Adipocyte (in vitro differentiated cells): ENCODE measurements around the gene NAV2.

Source experiments
- DNase-seq: peaks from one replicate; pipeline ENCODE4 v3.0.0-alpha.2; 2015; ENCODE audit warnings: low read depth
- H3K27me3 ChIP-seq: replicated peaks from 2 replicates; pipeline ENCODE4 v1.7.0; 2013; ENCODE audit warnings: mild to moderate bottlenecking, low read length, moderate library complexity; ENCODE audit not compliant: control insufficient read depth, insufficient read depth
- H3K36me3 ChIP-seq: 2 replicates; pipeline ENCODE4 v1.7.0; 2013; ENCODE audit warnings: low read length, mild to moderate bottlenecking, moderate library complexity; ENCODE audit not compliant: control insufficient read depth, insufficient read depth, severe bottlenecking
- H3K4me1 ChIP-seq: 2 replicates; pipeline ENCODE4 v1.7.0; 2013; ENCODE audit warnings: mild to moderate bottlenecking, low read length, moderate library complexity; ENCODE audit not compliant: control insufficient read depth, insufficient read depth
- H3K4me3 ChIP-seq: 2 replicates; pipeline ENCODE4 v1.7.0; 2013; ENCODE audit warnings: mild to moderate bottlenecking, low read length, moderate library complexity
- H3K9ac ChIP-seq: 2 replicates; pipeline ENCODE4 v1.7.0; 2013; ENCODE audit warnings: mild to moderate bottlenecking, low read length, moderate library complexity
- H3K9me3 ChIP-seq: 2 replicates; pipeline ENCODE4 v1.7.0; 2013; ENCODE audit warnings: mild to moderate bottlenecking, low read length, moderate library complexity; ENCODE audit not compliant: control insufficient read depth

NAV2 gene

GRCh38 chr11:19772480-19772879 lies 59.8 kb downstream of the NAV2 start:
- H3K4me3 ChIP-seq: no peak overlapping the region
- DNase-seq: no peak

GRCh38 chr11:19774329-19774728 lies 61.7 kb downstream of the NAV2 start:
- Histone ChIP-seq H3K4me3 (no peak overlapping the region), H3K9me3 (no peaks in the 10 kb centered on the region), H3K36me3 (no peaks in the 10 kb centered on the region), H3K4me1 (peaks cover 38% of the 10 kb centered on the region), H3K27me3 (no peaks in the 10 kb centered on the region), H3K9ac (no peak overlapping the region)
- no peak for DNase-seq

More at GRCh38 chr11:19772480-19772879, 59.8 kb downstream of the NAV2 start:
- Histone ChIP-seq H3K36me3 (no peaks in the 10 kb centered on the region), H3K9ac (no peak overlapping the region), H3K4me1 (peaks cover 29% of the 10 kb centered on the region), H3K9me3 (no peaks in the 10 kb centered on the region), H3K27me3 (no peaks in the 10 kb centered on the region)

GRCh38 chr11:19774817-19775580 lies 62.4 kb downstream of the NAV2 start:
- H3K9me3 ChIP-seq: no peaks in the 10 kb centered on the region
- H3K27me3 ChIP-seq: no peaks in the 10 kb centered on the region
- H3K9ac ChIP-seq: no peak overlapping the region
- H3K36me3 ChIP-seq: no peaks in the 10 kb centered on the region
- H3K4me1 ChIP-seq: peaks cover 34% of the 10 kb centered on the region
- no peak overlapping the region for H3K4me3 ChIP-seq
- no peak for DNase-seq

GRCh38 chr11:19775622-19776021 lies 63.0 kb downstream of the NAV2 start:
- Histone ChIP-seq H3K4me3 (no peak overlapping the region), H3K4me1 (peaks cover 28% of the 10 kb centered on the region), H3K9ac (no peak overlapping the region), H3K36me3 (no peaks in the 10 kb centered on the region), H3K27me3 (no peaks in the 10 kb centered on the region), H3K9me3 (no peaks in the 10 kb centered on the region)
- no peak for DNase-seq

GRCh38 chr11:19777039-19777376 lies 64.4 kb downstream of the NAV2 start:
- Histone ChIP-seq H3K4me3 (peak overlapping the region; percentile 67), H3K9me3 (peaks cover 3% of the 10 kb centered on the region), H3K27me3 (no peaks in the 10 kb centered on the region), H3K36me3 (peaks cover 3% of the 10 kb centered on the region), H3K9ac (no peak overlapping the region), H3K4me1 (peaks cover 25% of the 10 kb centered on the region)
- peak; percentile 73 for DNase-seq

- Histone ChIP-seq H3K9ac (no peak overlapping the region), H3K4me1 (peaks cover 25% of the 10 kb centered on the region), H3K36me3 (peaks cover 4% of the 10 kb centered on the region), H3K9me3 (peaks cover 4% of the 10 kb centered on the region), H3K27me3 (no peaks in the 10 kb centered on the region), H3K4me3 (peak overlapping the region; percentile 67)
- DNase-seq: peak; percentile 51
These were observed 64.9 kb downstream of the NAV2 start for GRCh38 chr11:19777377-19778102.

GRCh38 chr11:19779740-19780139 lies 67.1 kb downstream of the NAV2 start:
- DNase-seq: no peak
- no peaks in the 10 kb centered on the region for H3K27me3 ChIP-seq
- H3K4me1 ChIP-seq: peaks cover 25% of the 10 kb centered on the region
- H3K9me3 ChIP-seq: peaks cover 4% of the 10 kb centered on the region
- H3K36me3 ChIP-seq: peaks cover 4% of the 10 kb centered on the region
- H3K9ac ChIP-seq: no peak overlapping the region
- H3K4me3 ChIP-seq: no peak overlapping the region

GRCh38 chr11:19781351-19781750 lies 68.7 kb downstream of the NAV2 start:
- H3K4me1 ChIP-seq: peaks cover 26% of the 10 kb centered on the region
- peaks cover 4% of the 10 kb centered on the region for H3K36me3 ChIP-seq
- H3K4me3 ChIP-seq: no peak overlapping the region
- H3K9me3 ChIP-seq: peaks cover 4% of the 10 kb centered on the region
- no peak overlapping the region for H3K9ac ChIP-seq
- H3K27me3 ChIP-seq: no peaks in the 10 kb centered on the region
- no peak for DNase-seq

- no peak for DNase-seq
- H3K9me3 ChIP-seq: peaks cover 4% of the 10 kb centered on the region
- H3K36me3 ChIP-seq: peaks cover 4% of the 10 kb centered on the region
- H3K4me3 ChIP-seq: no peak overlapping the region
- no peak overlapping the region for H3K9ac ChIP-seq
- no peaks in the 10 kb centered on the region for H3K27me3 ChIP-seq
- peaks cover 18% of the 10 kb centered on the region for H3K4me1 ChIP-seq
These were observed 72.6 kb downstream of the NAV2 start for GRCh38 chr11:19785265-19785664.

GRCh38 chr11:19786644-19787043 lies 74.0 kb downstream of the NAV2 start:
- Histone ChIP-seq H3K4me1 (peaks cover 32% of the 10 kb centered on the region), H3K36me3 (peaks cover 7% of the 10 kb centered on the region), H3K9me3 (peaks cover 4% of the 10 kb centered on the region), H3K27me3 (no peaks in the 10 kb centered on the region), H3K4me3 (no peak overlapping the region), H3K9ac (no peak overlapping the region)
- DNase-seq: no peak

GRCh38 chr11:19788435-19788834 lies 75.8 kb downstream of the NAV2 start:
- no peak overlapping the region for H3K4me3 ChIP-seq
- no peaks in the 10 kb centered on the region for H3K27me3 ChIP-seq
- no peak for DNase-seq
- H3K4me1 ChIP-seq: peaks cover 44% of the 10 kb centered on the region
- peaks cover 7% of the 10 kb centered on the region for H3K36me3 ChIP-seq
- no peaks in the 10 kb centered on the region for H3K9me3 ChIP-seq
- no peak overlapping the region for H3K9ac ChIP-seq
